GM12874 (cell line): Measurements from ENCODE around the gene KLF2.
A peak's percentile ranks its signal among the peaks of the same experiment; 100 is the strongest.

ENCODE experiments used
- CTCF ChIP-seq: IDR thresholded peaks from 2 replicates; pipeline ENCODE4 v1.5.1; 2011; ENCODE audit warnings: low read depth, mild to moderate bottlenecking, control low read depth, low read length, moderate library complexity; ENCODE audit not compliant: insufficient read depth

KLF2 gene

GRCh38 chr19:16327911-16328823 is 3.5 kb downstream of the KLF2 start:
- no peak for TF ChIP-seq CTCF

GRCh38 chr19:16328824-16329482 is 4.3 kb downstream of the KLF2 start:
- 0 out of 2 replicates have a peak, but pooled peaks have one; percentile 9 for TF ChIP-seq CTCF

- TF ChIP-seq CTCF, result no peak
Measured at GRCh38 chr19:16330368-16330801, 5.8 kb downstream of the KLF2 start.

GRCh38 chr19:16330806-16331690 is 6.4 kb downstream of the KLF2 start:
- TF ChIP-seq CTCF, result no peak

GRCh38 chr19:16333001-16333586 is 8.5 kb downstream of the KLF2 start:
- no peak for TF ChIP-seq CTCF

GRCh38 chr19:16334411-16334810 is 9.8 kb downstream of the KLF2 start:
- no peak for TF ChIP-seq CTCF
